Fibroblast of villous mesenchyme (primary cell): ENCODE data around the gene USP17L17. TPM values are rescaled to one million over a fixed set of nuclear protein-coding genes. Genes with fewer than 3 reads are reported as not detected.
"Not testable (repeated sequence)": the region's sequence is repeated elsewhere in the genome, so short reads cannot be mapped to it uniquely, and the experiment has no call there.

ENCODE experiments used
- DNase-seq: peaks from one replicate; pipeline ENCODE4 v3.0.0-alpha.2; 2010; ENCODE audit warnings: low read depth
- H3K4me3 ChIP-seq: 2 replicates; pipeline ENCODE4 v1.5.1; 2011; ENCODE audit warnings: low read depth, mild to moderate bottlenecking, low read length
- total RNA-seq: library from RNA; depleted of rRNA; stranded (reverse); fragments of >200 nt; gene quantifications from 2 replicates; pipeline ENCODE4 v1.2.3, GENCODE V29; 2012

Gene USP17L17
- not detected in 2 replicates for total RNA-seq

DNA sequence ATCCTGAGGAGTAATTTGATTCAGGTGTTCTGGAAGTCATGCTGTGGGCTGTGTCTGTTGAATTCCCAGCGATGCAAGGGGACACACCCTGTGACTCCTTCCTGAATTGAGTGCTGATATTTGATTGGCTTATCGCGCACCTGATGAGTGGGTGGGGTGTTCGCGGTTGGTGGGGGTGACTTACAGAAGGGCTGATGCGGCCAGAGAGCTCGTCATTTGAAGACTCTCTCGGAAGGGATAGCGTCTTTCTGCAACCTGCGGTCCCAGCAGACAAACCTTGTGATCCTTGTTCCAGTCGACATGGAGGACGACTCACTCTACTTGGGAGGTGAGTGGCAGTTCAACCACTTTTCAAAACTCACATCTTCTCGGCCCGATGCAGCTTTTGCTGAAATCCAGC is at the start of gene USP17L17:
USP17L17 (plus strand) TSS at position 301 of the 400 bp plus-strand sequence; CDS start at position 301, 0 bp downstream.
- not testable (repeated sequence) for H3K4me3 ChIP-seq, DNase-seq

GRCh38 chr4:9210357-9210756 is 33.3 kb upstream of the USP17L17 start, which contains the start of gene USP17L10:
Gene USP17L10, plus strand, starts transcription at chr4:9210657. Its CDS starts 0 bp downstream, at chr4:9210657.
- not testable (repeated sequence) for DNase-seq, H3K4me3 ChIP-seq

- not testable (repeated sequence) for H3K4me3 ChIP-seq, DNase-seq
Observed at GRCh38 chr4:9214701-9215100, 29.0 kb upstream of the USP17L17 start.

GRCh38 chr4:9215105-9215504 is 28.6 kb upstream of the USP17L17 start, which contains the start of gene USP17L11:
Gene USP17L11, plus strand, starts transcription at chr4:9215405. Its CDS starts 0 bp downstream, at chr4:9215405.
- not testable (repeated sequence) for H3K4me3 ChIP-seq, DNase-seq

- not testable (repeated sequence) for DNase-seq, H3K4me3 ChIP-seq
Observed at GRCh38 chr4:9219852-9220251, 23.8 kb upstream of the USP17L17 start, which contains the start of gene USP17L12. Gene USP17L12, plus strand, starts transcription at chr4:9220152. Its CDS starts 0 bp downstream, at chr4:9220152.

GRCh38 chr4:9224596-9224995 is 19.1 kb upstream of the USP17L17 start, which contains the start of gene USP17L13:
Gene USP17L13, plus strand, starts transcription at chr4:9224896. Its CDS starts 0 bp downstream, at chr4:9224896.
- not testable (repeated sequence) for H3K4me3 ChIP-seq, DNase-seq

- not testable (repeated sequence) for DNase-seq, H3K4me3 ChIP-seq
Observed at GRCh38 chr4:9230249-9230648, 13.4 kb upstream of the USP17L17 start.

GRCh38 chr4:9234085-9234484 is 9.6 kb upstream of the USP17L17 start, which contains the start of gene USP17L15:
Gene USP17L15, plus strand, starts transcription at chr4:9234385. Its CDS starts 0 bp downstream, at chr4:9234385.
- not testable (repeated sequence) for H3K4me3 ChIP-seq, DNase-seq

DNA sequence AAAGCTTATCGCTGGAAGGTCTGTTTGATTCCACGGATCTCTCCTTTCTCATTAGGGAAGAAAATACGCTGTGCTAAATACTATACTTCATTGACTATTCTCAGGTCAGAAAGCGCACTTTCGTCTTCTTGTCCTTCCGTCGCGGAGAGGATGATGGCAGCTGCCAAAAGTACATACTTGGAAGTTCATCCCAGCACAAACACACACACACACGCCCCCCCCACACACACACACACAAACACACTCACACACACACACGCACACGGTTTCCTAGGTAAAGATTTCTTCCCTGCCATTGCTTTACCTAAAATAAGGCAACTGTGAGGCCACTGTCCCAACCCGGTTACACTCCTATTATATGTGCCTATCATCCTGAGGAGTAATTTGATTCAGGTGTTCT is 5.2 kb upstream of the USP17L17 start:
- DNase-seq, H3K4me3 ChIP-seq: not testable (repeated sequence)

GRCh38 chr4:9247953-9248680 is 4.4 kb downstream of the USP17L17 start, which contains the start of gene USP17L18:
Gene USP17L18, plus strand, starts transcription at chr4:9248630. Its CDS starts 0 bp downstream, at chr4:9248630.
- not testable (repeated sequence) for H3K4me3 ChIP-seq
- peak; percentile 0 for DNase-seq

DNA sequence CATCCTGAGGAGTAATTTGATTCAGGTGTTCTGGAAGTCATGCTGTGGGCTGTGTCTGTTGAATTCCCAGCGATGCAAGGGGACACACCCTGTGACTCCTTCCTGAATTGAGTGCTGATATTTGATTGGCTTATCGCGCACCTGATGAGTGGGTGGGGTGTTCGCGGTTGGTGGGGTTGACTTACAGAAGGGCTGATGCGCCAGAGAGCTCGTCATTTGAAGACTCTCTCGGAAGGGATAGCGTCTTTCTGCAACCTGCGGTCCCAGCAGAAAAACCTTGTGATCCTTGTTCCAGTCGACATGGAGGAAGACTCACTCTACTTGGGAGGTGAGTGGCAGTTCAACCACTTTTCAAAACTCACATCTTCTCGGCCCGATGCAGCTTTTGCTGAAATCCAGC is 9.4 kb downstream of the USP17L17 start, which contains the start of gene USP17L19:
USP17L19 (plus strand) TSS at position 301 of the 400 bp plus-strand sequence; CDS start at position 301, 0 bp downstream.
- H3K4me3 ChIP-seq, DNase-seq: not testable (repeated sequence)

DNA sequence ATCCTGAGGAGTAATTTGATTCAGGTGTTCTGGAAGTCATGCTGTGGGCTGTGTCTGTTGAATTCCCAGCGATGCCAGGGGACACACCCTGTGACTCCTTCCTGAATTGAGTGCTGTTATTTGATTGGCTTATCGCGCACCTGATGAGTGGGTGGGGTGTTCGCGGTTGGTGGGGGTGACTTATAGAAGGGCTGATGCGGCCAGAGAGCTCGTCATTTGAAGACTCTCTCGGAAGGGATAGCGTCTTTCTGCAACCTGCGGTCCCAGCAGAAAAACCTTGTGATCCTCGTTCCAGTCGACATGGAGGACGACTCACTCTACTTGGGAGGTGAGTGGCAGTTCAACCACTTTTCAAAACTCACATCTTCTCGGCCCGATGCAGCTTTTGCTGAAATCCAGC is 14.1 kb downstream of the USP17L17 start, which contains the start of gene USP17L20:
USP17L20 (plus strand) TSS at position 301 of the 400 bp plus-strand sequence; CDS start at position 301, 0 bp downstream.
- not testable (repeated sequence) for H3K4me3 ChIP-seq, DNase-seq

- DNase-seq, H3K4me3 ChIP-seq: not testable (repeated sequence)
Observed at GRCh38 chr4:9262572-9262971, 18.9 kb downstream of the USP17L17 start, which contains the start of gene USP17L21. Gene USP17L21, plus strand, starts transcription at chr4:9262872. Its CDS starts 0 bp downstream, at chr4:9262872.

- not testable (repeated sequence) for H3K4me3 ChIP-seq, DNase-seq
Observed at GRCh38 chr4:9267319-9267718, 23.6 kb downstream of the USP17L17 start, which contains the start of gene USP17L22. Gene USP17L22, plus strand, starts transcription at chr4:9267619. Its CDS starts 0 bp downstream, at chr4:9267619.

DNA sequence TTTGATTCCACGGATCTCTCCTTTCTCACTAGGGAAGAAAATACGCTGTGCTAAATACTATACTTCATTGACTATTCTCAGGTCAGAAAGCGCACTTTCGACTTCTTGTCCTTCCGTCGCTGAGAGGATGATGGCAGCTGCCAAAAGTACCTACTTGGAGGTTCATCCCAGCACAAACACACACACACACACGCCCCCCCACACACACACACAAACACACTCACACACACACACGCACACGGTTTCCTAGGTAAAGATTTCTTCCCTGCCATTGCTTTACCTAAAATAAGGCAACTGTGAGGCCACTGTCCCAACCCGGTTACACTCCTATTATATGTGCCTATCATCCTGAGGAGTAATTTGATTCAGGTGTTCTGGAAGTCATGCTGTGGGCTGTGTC is 28.0 kb downstream of the USP17L17 start:
- not testable (repeated sequence) for H3K4me3 ChIP-seq, DNase-seq

Other genes with a start within 250 kb of the USP17L17 start
- not detected in 2 replicates for gene FAM90A26, start 73.5 kb upstream of the USP17L17 start, total RNA-seq
- not detected in 2 replicates for gene USP17L10, start 33.2 kb upstream of the USP17L17 start, total RNA-seq
- not detected in 2 replicates for gene USP17L11, start 28.5 kb upstream of the USP17L17 start, total RNA-seq
- not detected in 2 replicates for gene USP17L12, start 23.7 kb upstream of the USP17L17 start, total RNA-seq
- not detected in 2 replicates for gene USP17L13, start 19.0 kb upstream of the USP17L17 start, total RNA-seq
- gene USP17L15, start 9.5 kb upstream of the USP17L17 start, total RNA-seq = not detected in 2 replicates
- gene USP17L18, start 4.8 kb downstream of the USP17L17 start, total RNA-seq = not detected in 2 replicates
- gene USP17L19, start 9.5 kb downstream of the USP17L17 start, total RNA-seq = not detected in 2 replicates
- not detected in 2 replicates for gene USP17L20, start 14.2 kb downstream of the USP17L17 start, total RNA-seq
- not detected in 2 replicates for gene USP17L21, start 19.0 kb downstream of the USP17L17 start, total RNA-seq
- gene USP17L22, start 23.7 kb downstream of the USP17L17 start, total RNA-seq = not detected in 2 replicates
- gene USP17L24, start 81.3 kb downstream of the USP17L17 start, total RNA-seq = not detected in 2 replicates
- gene USP17L25, start 86.0 kb downstream of the USP17L17 start, total RNA-seq = not detected in 2 replicates
- not detected in 2 replicates for gene USP17L26, start 90.8 kb downstream of the USP17L17 start, total RNA-seq
- not detected in 2 replicates for gene USP17L5, start 95.5 kb downstream of the USP17L17 start, total RNA-seq
- not detected in 2 replicates for gene USP17L27, start 100.3 kb downstream of the USP17L17 start, total RNA-seq
- not detected in 2 replicates for gene USP17L28, start 105.0 kb downstream of the USP17L17 start, total RNA-seq
- not detected in 2 replicates for gene USP17L29, start 109.8 kb downstream of the USP17L17 start, total RNA-seq
- gene USP17L30, start 119.2 kb downstream of the USP17L17 start, total RNA-seq = not detected in 2 replicates
- gene DEFB131A, start 200.5 kb downstream of the USP17L17 start, total RNA-seq = not detected in 2 replicates